ENCODE measurements around the gene ATP1B1.

- no peak for TF ChIP-seq EZH2 (IDR thresholded peaks at IDR 0.05; ENCODE audit: insufficient read depth, poor library complexity, severe bottlenecking)
- no peak for TF ChIP-seq EZH2phosphoT487 (IDR thresholded peaks at IDR 0.05; ENCODE audit: insufficient read depth, low read depth)
These were observed 35.9 kb upstream of the ATP1B1 start for GRCh38 chr1:169070547-169070946.

All from GM23248 (cell line).